ENCODE measurements around the gene NAT8L.

GRCh38 chr4:2084316-2084715 lies 25.2 kb downstream of the NAT8L start:
- no peak for TF ChIP-seq TAF1 (IDR thresholded peaks at IDR 0.05; ENCODE audit: borderline replicate concordance, low read depth, low read length)
- no peak for TF ChIP-seq POLR2A (IDR thresholded peaks at IDR 0.05; ENCODE audit: low read depth, low read length)
